GM19452 (cell line): Measurements from ENCODE around the gene LRRN3.

Experiments
- ATAC-seq: cut with Tn5 transposase; IDR thresholded peaks from one replicate; pipeline ENCODE4 v1.9.1; 2021; ENCODE audit not compliant: unreplicated experiment

The LRRN3 gene

DNA sequence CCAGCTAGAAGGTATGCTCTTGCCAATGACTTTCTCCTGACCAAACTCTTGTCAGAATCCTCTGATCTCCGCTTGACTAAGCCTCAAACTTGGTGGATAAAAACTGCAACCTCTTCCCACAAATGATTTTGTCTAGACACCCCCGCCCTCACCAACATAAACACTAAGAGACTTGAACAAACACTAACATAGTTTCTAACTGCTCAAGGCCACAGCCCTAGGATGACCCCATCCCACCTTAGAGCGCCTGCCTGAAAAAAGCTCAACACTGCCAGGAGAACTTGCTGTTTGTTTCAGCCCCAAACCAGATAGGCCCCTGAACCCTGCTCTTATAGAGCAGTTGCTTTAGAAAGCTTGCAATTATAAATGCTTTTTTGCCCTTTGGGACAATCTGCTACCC, 71.8 kb downstream of the LRRN3 start:
- ATAC-seq, result no peak

DNA sequence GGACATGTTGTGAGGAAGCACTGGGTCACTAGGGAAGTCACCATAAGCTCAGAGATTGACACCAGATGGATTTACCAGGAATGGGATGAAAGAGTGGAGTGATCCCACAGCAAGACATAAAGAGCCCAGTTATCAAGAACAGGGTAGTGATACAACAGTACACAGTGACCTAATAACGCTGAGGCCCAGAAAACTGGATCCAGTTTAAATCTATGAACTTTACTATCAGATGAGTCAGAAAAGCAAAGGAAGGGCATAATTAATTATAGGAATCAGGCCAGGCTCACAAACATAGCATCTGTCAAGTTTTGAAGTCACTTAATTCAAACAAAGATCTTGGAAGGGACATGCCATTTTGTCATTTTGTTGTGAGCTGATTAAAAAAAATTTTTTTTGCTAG, 73.5 kb downstream of the LRRN3 start:
- no peak for ATAC-seq

DNA sequence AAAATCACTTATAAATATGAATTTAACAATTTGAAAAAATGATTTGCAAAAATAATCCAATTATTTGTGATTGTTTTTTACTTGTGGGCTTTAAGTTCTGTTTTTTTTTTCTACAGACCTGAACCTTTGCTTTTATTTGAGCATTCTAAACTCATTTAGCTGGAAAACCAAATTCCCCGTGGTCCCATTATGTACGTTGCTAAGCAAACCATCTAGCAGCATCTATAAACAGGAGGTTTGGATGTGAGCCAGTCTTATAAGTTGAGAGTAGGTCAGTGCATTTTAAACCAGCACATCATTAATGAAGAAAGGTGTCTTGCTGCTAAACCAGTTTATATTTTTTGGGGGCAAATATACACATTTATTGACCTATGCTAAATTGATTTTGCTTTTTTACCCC, 77.3 kb downstream of the LRRN3 start:
- ATAC-seq, result no peak

GRCh38 chr7:111172564-111173257, 81.8 kb downstream of the LRRN3 start:
- ATAC-seq, result no peak

DNA sequence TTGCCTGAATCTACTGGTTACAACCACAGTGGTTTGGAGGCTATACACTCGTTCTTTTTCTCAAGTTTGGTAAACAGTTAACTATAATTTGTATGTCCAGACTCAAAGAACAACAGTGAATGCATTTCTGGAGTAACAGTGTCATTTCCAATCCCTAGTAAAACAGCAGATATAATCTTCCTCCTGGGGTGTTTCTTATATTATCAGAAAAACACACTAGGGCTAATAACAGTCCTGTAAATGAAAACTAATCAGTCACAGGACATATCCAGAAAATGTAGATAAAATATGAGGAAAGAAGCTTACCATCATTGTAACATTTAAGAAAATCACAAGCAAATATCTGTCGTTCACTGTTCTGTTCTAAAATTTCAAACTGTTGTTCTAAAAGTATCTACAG, 82.6 kb downstream of the LRRN3 start:
- ATAC-seq, result no peak

- ATAC-seq, result no peak
Observed at GRCh38 chr7:111173990-111174389, 83.1 kb downstream of the LRRN3 start.

GRCh38 chr7:111174510-111174909, 83.6 kb downstream of the LRRN3 start:
- ATAC-seq, result no peak
